Measurements from ENCODE around the gene ZSCAN32. TPM values are rescaled to one million over a fixed set of nuclear protein-coding genes. Genes with fewer than 3 reads are reported as not detected.

The ZSCAN32 gene
- total RNA-seq, 4 donors from 2014 or later: 9.7 to 20.9 (median 11.9) TPM

GRCh38 chr16:3369073-3369472 lies 31.7 kb downstream of the ZSCAN32 start:
- no peak overlapping the region for H3K27ac ChIP-seq
- no peaks in the 10 kb centered on the region for H3K36me3 ChIP-seq
- H3K9me3 ChIP-seq: peaks cover 10% of the 10 kb centered on the region
- WGBS: 93% methylated on average over 11 of the region's 11 CpGs
- DNase-seq (ENCODE audit: low spot score in 2 of 2): no peak
- H3K4me3 ChIP-seq: no peak overlapping the region
- H3K27me3 ChIP-seq: no peaks in the 10 kb centered on the region
- TF ChIP-seq EP300 (IDR thresholded peaks at IDR 0.05) (no peak), POLR2AphosphoS5 (IDR thresholded peaks at IDR 0.05) (no peak), POLR2A (IDR thresholded peaks at IDR 0.05) (no peak)
- TF ChIP-seq, protein P1, sequence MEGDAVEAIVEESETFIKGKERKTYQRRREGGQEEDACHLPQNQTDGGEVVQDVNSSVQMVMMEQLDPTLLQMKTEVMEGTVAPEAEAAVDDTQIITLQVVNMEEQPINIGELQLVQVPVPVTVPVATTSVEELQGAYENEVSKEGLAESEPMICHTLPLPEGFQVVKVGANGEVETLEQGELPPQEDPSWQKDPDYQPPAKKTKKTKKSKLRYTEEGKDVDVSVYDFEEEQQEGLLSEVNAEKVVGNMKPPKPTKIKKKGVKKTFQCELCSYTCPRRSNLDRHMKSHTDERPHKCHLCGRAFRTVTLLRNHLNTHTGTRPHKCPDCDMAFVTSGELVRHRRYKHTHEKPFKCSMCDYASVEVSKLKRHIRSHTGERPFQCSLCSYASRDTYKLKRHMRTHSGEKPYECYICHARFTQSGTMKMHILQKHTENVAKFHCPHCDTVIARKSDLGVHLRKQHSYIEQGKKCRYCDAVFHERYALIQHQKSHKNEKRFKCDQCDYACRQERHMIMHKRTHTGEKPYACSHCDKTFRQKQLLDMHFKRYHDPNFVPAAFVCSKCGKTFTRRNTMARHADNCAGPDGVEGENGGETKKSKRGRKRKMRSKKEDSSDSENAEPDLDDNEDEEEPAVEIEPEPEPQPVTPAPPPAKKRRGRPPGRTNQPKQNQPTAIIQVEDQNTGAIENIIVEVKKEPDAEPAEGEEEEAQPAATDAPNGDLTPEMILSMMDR (IDR thresholded peaks at IDR 0.05): no peak
- H3K4me1 ChIP-seq: no peaks in the 10 kb centered on the region

DNA sequence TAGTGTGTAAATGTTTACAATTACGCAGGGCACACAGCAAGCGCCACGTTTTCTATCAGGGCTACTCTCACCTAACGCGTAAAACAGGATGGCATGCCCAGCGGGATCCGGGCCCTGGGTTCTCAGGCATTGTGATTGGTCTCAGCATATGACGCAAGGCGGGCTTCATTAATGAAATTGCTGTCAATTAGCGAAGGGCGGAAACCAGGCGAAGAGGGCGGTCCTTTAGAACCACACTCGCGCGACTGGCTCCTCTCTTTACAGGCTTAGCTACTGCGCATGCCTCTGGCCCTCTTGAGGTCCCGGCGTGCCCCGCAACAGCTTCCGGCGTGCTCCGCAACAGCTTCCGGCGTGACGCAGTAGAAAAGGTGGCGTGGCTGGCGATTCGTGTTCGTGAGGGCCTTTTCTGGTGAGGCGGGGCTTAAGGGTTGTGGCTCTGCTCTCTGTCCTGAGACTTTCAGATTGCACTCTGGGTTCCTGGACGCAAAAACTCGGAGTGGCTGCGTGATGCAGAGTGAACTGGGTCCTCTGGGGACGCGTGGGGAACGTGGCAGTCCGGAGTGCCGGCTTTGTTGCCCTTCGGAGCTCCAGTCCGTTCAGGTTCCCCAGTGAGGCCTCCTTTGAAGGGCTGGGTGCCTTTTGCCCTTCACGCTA lies 35.9 kb downstream of the ZSCAN32 start:
- peak overlapping the region; percentile 33 for H3K4me3 ChIP-seq
- H3K27ac ChIP-seq: peak overlapping the region; percentile 32
- DNase-seq (ENCODE audit: low spot score in 2 of 2): peak; percentile 66 to 81
- WGBS: 24% methylated on average over 33 of the region's 42 CpGs
- no peaks in the 10 kb centered on the region for H3K36me3 ChIP-seq
- H3K4me1 ChIP-seq: no peaks in the 10 kb centered on the region
- peaks cover 6% of the 10 kb centered on the region for H3K9me3 ChIP-seq
- TF ChIP-seq, protein P1 (IDR thresholded peaks at IDR 0.05): no peak
- TF ChIP-seq POLR2A (IDR thresholded peaks at IDR 0.05): no peak
- peaks cover 11% of the 10 kb centered on the region for H3K27me3 ChIP-seq

DNA sequence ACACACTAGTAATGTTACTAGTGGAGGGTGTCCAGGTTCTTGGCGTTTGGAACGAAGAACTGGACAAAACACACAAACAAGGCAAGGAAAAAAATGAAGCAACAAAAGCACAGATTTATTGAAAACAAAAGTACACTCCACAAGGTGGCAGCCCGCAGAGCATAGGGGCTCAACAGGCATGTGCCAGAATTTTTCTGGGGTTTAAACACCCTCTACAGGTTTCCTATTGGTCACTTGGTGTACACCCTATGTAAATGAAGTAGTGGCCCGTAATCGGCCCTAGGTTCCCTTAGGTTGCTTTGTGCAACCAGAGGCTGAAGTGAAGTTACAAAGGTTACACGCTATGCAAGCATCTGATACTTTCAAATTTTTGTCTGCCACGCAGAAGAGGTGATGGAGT lies 37.0 kb downstream of the ZSCAN32 start:
- Histone ChIP-seq H3K4me3 (no peak overlapping the region), H3K4me1 (no peaks in the 10 kb centered on the region), H3K36me3 (no peaks in the 10 kb centered on the region), H3K9me3 (peaks cover 6% of the 10 kb centered on the region), H3K27me3 (peaks cover 11% of the 10 kb centered on the region), H3K27ac (no peak overlapping the region)
- 90% methylated on average over 7 of the region's 7 CpGs for WGBS
- no peak for DNase-seq (ENCODE audit: low spot score in 2 of 2)
- TF ChIP-seq, protein P1 (IDR thresholded peaks at IDR 0.05): no peak
- TF ChIP-seq POLR2AphosphoS5 (IDR thresholded peaks at IDR 0.05) (no peak), POLR2A (IDR thresholded peaks at IDR 0.05) (no peak)

DNA sequence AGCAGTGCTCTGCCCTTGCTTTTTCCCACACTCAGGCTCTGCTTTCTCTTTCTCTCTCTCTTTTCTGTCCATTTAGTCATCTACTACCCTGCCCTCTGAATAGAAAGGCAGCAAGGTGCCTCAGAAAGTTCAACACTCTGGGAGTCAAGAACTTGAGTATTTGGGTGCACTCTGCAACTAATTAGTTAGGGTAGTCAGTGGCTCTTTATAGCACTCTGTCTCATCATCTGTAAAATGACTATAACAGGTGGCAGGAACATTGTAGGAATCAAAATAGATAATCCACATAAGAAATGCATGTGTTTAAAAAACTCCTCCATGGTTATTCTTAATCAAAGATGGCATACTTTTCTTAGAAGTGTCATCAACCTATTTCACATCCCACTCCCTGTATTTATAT lies 37.9 kb downstream of the ZSCAN32 start:
- Histone ChIP-seq H3K4me3 (no peak overlapping the region), H3K27ac (no peak overlapping the region), H3K27me3 (peaks cover 11% of the 10 kb centered on the region), H3K9me3 (peaks cover 6% of the 10 kb centered on the region), H3K4me1 (no peaks in the 10 kb centered on the region), H3K36me3 (no peaks in the 10 kb centered on the region)
- TF ChIP-seq POLR2A (IDR thresholded peaks at IDR 0.05): no peak
- TF ChIP-seq EP300 (IDR thresholded peaks at IDR 0.05): no peak
- TF ChIP-seq, protein P1 (IDR thresholded peaks at IDR 0.05): no peak
- TF ChIP-seq POLR2AphosphoS5 (IDR thresholded peaks at IDR 0.05): no peak
- DNase-seq (ENCODE audit: low spot score in 2 of 2): no peak

DNA sequence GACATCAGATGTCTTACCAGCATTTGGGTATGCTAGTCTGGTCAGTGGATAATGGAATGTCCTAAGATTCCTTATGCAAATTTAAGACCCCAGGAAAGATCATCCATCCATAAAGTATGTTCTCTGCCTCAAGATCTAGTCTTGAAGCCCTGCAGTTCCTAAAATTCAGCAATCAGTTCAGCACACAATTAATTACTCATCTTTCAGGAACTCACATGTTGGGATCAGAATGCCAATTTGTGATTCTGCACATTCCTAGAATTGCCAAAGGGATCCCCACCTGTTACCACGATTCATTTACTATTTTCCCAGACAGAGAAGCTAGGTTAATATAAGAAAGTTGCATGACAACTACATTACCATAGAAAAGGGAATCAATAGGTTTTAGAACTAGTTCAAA lies 41.9 kb downstream of the ZSCAN32 start:
- Histone ChIP-seq H3K9me3 (no peaks in the 10 kb centered on the region), H3K27me3 (peaks cover 11% of the 10 kb centered on the region), H3K36me3 (no peaks in the 10 kb centered on the region), H3K4me3 (no peak overlapping the region), H3K4me1 (no peaks in the 10 kb centered on the region), H3K27ac (no peak overlapping the region)
- TF ChIP-seq EP300 (IDR thresholded peaks at IDR 0.05) (no peak), POLR2A (IDR thresholded peaks at IDR 0.05) (no peak), POLR2AphosphoS5 (IDR thresholded peaks at IDR 0.05) (no peak)
- TF ChIP-seq, protein P1 (IDR thresholded peaks at IDR 0.05): no peak
- WGBS: 0% methylated on average over 1 of the region's 1 CpG
- no peak for DNase-seq (ENCODE audit: low spot score in 2 of 2)
